A673 (cell line): Measurements from ENCODE around the gene ABCC5. TPM values are rescaled to one million over a fixed set of nuclear protein-coding genes. Genes with fewer than 3 reads are reported as not detected.

Experiments
- BruUV-seq: library from RNA; stranded (reverse); fragments of 400-500 nt; replicated peaks from 2 replicates; lab custom pipeline; 2021; lab: Mats Ljungman, UMichigan
- CTCF ChIA-PET: fragments of 300-600 bp; sonication (Branson Sonifier 250); formaldehyde crosslinking; loops from one replicate; lab custom pipeline; 2022; ENCODE audit warnings: antibody characterized with exemption; lab: Charles Lee
- POLR2A ChIA-PET: fragments of 300-600 bp; sonication (Branson Sonifier 250); formaldehyde crosslinking; loops from one replicate; lab custom pipeline; 2022; ENCODE audit warnings: antibody characterized with exemption; ENCODE audit not compliant: low non-redundant PET; lab: Charles Lee
- DNase-seq: peaks from one replicate; pipeline ENCODE4 v3.0.0-alpha.2; 2015; ENCODE audit warnings: low spot score
- H3K27ac ChIP-seq: fragments of 200-600 bp; sonication (generic); 2 replicates; pipeline ENCODE4 v1.5.1; 2016; ENCODE audit warnings: mixed run types, low read depth, mild to moderate bottlenecking, mixed read lengths, antibody characterized with exemption, low read length; ENCODE audit not compliant: poor library complexity, severe bottlenecking
- H3K27me3 ChIP-seq: fragments of 200-600 bp; sonication (generic); replicated peaks from 2 replicates; pipeline ENCODE4 v1.6.1; 2017; ENCODE audit warnings: mixed run types, low read depth, mild to moderate bottlenecking, mixed read lengths, antibody characterized with exemption, low read length; ENCODE audit not compliant: insufficient read depth, poor library complexity
- H3K36me3 ChIP-seq: fragments of 200-600 bp; sonication (generic); 2 replicates; pipeline ENCODE4 v1.6.1; 2016; ENCODE audit warnings: mixed run types, mild to moderate bottlenecking, mixed read lengths, antibody characterized with exemption, low read length; ENCODE audit not compliant: insufficient read depth, poor library complexity, severe bottlenecking
- H3K4me1 ChIP-seq: fragments of 200-600 bp; sonication (generic); 2 replicates; pipeline ENCODE4 v1.6.1; 2017; ENCODE audit warnings: mixed run types, mild to moderate bottlenecking, mixed read lengths, antibody characterized with exemption, low read length; ENCODE audit not compliant: insufficient read depth, poor library complexity, severe bottlenecking
- H3K4me3 ChIP-seq: fragments of 200-600 bp; sonication (generic); 2 replicates; pipeline ENCODE4 v1.5.1; 2016; ENCODE audit warnings: low read depth, mixed run types, mild to moderate bottlenecking, mixed read lengths, low read length; ENCODE audit not compliant: poor library complexity, severe bottlenecking
- H3K9me3 ChIP-seq: fragments of 200-600 bp; sonication (generic); 2 replicates; pipeline ENCODE4 v1.6.1; 2016; ENCODE audit warnings: mixed run types, low read depth, mild to moderate bottlenecking, mixed read lengths, antibody characterized with exemption, low read length; ENCODE audit not compliant: poor library complexity, severe bottlenecking
- CTCF ChIP-seq: fragments of 300-800, 200-600 bp; sonication (generic); conservative IDR thresholded peaks from 2 replicates; pipeline ENCODE4 v1.5.1; 2017; ENCODE audit warnings: low read depth, mild to moderate bottlenecking, antibody characterized with exemption, low read length, moderate library complexity, mixed read lengths
- EZH2 ChIP-seq: fragments of 200-600 bp; sonication (generic); IDR thresholded peaks from 2 replicates; pipeline ENCODE4 v1.6.1; 2017; ENCODE audit warnings: borderline replicate concordance, low read depth, mild to moderate bottlenecking, mixed read lengths, antibody characterized with exemption, low read length; ENCODE audit not compliant: poor library complexity, severe bottlenecking
- intact Hi-C: fragments of 100-400 bp; cut with micrococcal nuclease; formaldehyde crosslinking; loops from one replicate; pipeline ENCODE4 v1.10.0; 2022; ENCODE audit not compliant: unreplicated experiment
- total RNA-seq: library from RNA; stranded (reverse); gene quantifications from 2 replicates; pipeline ENCODE4 v1.2.3, GENCODE V29; 2021

ABCC5 gene
- total RNA-seq, 1 experiment from 2014 or later: 32.0 TPM

GRCh38 chr3:183907911-183908331 lies 109.8 kb downstream of the ABCC5 start:
- H3K4me3 ChIP-seq: no peak overlapping the region
- CTCF ChIA-PET: no interaction called here
- POLR2A ChIA-PET: no interaction called here
- no peaks in the 10 kb centered on the region for H3K27me3 ChIP-seq
- H3K27ac ChIP-seq: no peak overlapping the region
- DNase-seq: no peak
- no peaks in the 10 kb centered on the region for H3K9me3 ChIP-seq
- intact Hi-C loops: no loop called here
- H3K36me3 ChIP-seq: no peaks in the 10 kb centered on the region
- no peaks in the 10 kb centered on the region for H3K4me1 ChIP-seq
- no TSS peak for BruUV-seq
- TF ChIP-seq CTCF (no peak), EZH2 (no peak)

- DNase-seq: no peak
- Histone ChIP-seq H3K9me3 (no peaks in the 10 kb centered on the region), H3K4me3 (no peak overlapping the region), H3K27ac (no peak overlapping the region), H3K27me3 (no peaks in the 10 kb centered on the region), H3K36me3 (no peaks in the 10 kb centered on the region), H3K4me1 (no peaks in the 10 kb centered on the region)
- intact Hi-C loops: no loop called here
- POLR2A ChIA-PET: no interaction called here
- BruUV-seq: no TSS peak
- TF ChIP-seq CTCF: no peak
- TF ChIP-seq EZH2: no peak
- CTCF ChIA-PET: no interaction called here
Measured at GRCh38 chr3:183907176-183907575, 110.5 kb downstream of the ABCC5 start.

GRCh38 chr3:183906234-183906921 lies 111.3 kb downstream of the ABCC5 start:
- TF ChIP-seq EZH2 (no peak), CTCF (no peak)
- H3K27ac ChIP-seq: no peak overlapping the region
- ChIA-PET CTCF (no interaction called here), POLR2A (no interaction called here)
- no peak overlapping the region for H3K4me3 ChIP-seq
- DNase-seq: no peak
- no peaks in the 10 kb centered on the region for H3K9me3 ChIP-seq
- H3K4me1 ChIP-seq: no peaks in the 10 kb centered on the region
- intact Hi-C loops: no loop called here
- H3K36me3 ChIP-seq: no peaks in the 10 kb centered on the region
- BruUV-seq: no TSS peak
- no peaks in the 10 kb centered on the region for H3K27me3 ChIP-seq
